GM21526 (cell line): Measurements from ENCODE around the gene HSFX4.
"Not testable (repeated sequence)": the region's sequence is repeated elsewhere in the genome, so short reads cannot be mapped to it uniquely, and the experiment has no call there.

Experiments used
- ATAC-seq: cut with Tn5 transposase; IDR thresholded peaks from one replicate; pipeline ENCODE4 v1.9.1; 2021; ENCODE audit warnings: moderate library complexity; ENCODE audit not compliant: unreplicated experiment, low FRiP score

The HSFX4 gene

GRCh38 chrX:149937328-149937727 is 8.0 kb downstream of the HSFX4 start:
- not testable (repeated sequence) for ATAC-seq

DNA sequence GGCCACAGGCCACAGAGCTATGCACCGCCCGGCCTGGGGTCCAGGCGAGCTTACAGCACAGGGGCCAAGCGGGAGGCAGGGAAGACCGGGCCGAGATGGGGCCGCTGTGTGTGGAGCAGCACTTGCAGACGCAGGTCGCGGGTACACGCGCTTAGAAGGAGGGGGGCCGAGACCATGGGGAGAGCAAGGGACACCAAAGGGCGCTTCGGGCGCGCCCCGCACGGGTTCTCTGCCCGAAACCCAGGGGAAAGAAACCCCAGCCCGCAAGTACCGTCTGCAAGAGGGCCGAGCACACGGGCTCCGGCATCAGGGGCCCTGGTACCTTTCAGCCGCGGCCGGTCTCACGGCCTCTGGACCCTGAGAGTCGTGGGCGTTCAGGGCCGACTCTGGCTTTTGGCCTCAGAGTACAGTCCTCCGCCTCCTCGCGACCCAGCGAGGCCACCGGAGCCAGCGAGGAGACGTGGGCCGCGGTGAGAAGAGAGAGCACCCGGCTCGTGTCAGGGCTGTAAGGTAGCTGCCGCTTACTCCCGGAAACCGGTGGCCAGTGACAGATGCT is 8.6 kb downstream of the HSFX4 start:
- peak; percentile 0 for ATAC-seq

DNA sequence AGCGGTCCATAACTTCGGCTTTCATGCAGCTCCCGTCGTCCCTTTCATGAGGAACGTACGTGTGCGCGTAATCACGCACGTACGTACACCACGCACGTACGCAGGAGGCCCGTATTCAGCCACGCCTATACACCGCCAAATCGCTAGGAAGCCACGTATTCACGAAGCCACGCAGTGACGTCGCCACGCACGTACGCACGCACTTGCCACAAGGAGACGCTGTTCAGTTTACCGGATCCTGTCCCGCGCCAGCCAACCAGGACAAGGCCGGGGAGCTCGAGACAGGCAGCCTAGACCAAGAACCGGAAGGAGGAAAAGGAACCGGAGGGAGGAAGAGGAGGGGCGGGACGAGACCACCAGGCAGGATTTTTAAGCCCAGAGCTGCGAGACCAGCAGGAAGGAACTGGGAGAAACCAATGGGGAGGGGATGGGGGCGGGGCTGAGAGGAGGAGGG is 9.1 kb downstream of the HSFX4 start, which contains the start of gene EOLA2:
EOLA2 (minus strand) TSS at position 65 of the 454 bp plus-strand sequence. CDS start 4,617 bp downstream, outside the sequence.
- peak; percentile 74 for ATAC-seq

GRCh38 chrX:149938881-149939654 is 9.7 kb downstream of the HSFX4 start:
- no peak for ATAC-seq

GRCh38 chrX:149939655-149939904 is 10.2 kb downstream of the HSFX4 start:
- peak; percentile 7 for ATAC-seq

- peak; percentile 46 for ATAC-seq
Measured at GRCh38 chrX:149939905-149940673, 10.7 kb downstream of the HSFX4 start.

DNA sequence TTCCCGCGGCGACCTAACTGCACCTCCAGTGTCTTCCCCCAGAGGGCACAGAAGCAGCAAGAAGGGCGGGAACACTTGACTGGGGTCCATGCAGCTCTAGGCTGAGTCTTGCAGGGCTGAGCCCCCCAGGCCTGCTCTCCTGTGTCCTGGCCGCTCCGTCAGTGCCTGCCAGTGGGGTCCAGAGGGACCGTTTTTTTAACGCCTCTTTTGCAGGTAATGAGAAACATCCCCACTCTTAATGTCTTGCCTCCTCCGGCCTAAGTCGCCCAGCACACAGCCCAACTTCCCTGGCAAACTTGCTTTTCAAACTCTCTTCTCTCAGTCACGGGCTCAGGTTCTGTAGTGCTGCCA is 11.3 kb downstream of the HSFX4 start:
- not testable (repeated sequence) for ATAC-seq

DNA sequence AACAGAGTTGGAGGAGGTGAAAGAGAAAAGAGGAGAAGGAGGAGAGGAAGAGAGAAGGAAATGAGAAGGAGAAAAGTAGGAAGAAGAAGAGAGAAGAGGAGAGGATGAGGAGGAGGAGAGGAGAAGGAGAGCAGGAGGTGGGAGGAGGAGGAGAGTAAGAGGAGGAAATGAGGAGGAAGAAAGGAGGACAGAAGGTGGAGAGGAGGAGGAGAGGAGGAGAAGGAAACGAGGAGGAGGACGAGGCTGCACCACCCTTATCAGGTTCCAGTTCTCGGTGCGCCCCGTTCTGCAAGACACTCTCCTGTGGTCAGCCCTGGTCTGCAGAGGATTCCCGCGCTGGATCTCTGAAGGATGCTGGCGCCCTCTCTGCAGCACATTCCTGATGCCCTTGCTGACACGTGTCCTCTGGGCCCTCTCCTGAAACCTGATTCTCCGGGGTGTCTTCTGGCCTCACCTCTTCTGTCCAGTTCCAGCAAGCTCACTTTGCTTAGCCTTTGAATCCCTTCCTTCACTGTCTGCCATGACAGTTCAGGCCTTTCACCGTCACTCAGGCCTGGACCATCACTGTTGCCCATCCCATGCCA is 15.8 kb downstream of the HSFX4 start:
- ATAC-seq, result not testable (repeated sequence)

- ATAC-seq, result not testable (repeated sequence)
Measured at GRCh38 chrX:149945820-149946219, 16.4 kb downstream of the HSFX4 start.

- ATAC-seq, result not testable (repeated sequence)
Measured at GRCh38 chrX:149946932-149947331, 17.6 kb downstream of the HSFX4 start.

- no peak for ATAC-seq
Measured at GRCh38 chrX:149948016-149948415, 18.6 kb downstream of the HSFX4 start.

GRCh38 chrX:149949743-149950436 is 20.5 kb downstream of the HSFX4 start:
- no peak for ATAC-seq

DNA sequence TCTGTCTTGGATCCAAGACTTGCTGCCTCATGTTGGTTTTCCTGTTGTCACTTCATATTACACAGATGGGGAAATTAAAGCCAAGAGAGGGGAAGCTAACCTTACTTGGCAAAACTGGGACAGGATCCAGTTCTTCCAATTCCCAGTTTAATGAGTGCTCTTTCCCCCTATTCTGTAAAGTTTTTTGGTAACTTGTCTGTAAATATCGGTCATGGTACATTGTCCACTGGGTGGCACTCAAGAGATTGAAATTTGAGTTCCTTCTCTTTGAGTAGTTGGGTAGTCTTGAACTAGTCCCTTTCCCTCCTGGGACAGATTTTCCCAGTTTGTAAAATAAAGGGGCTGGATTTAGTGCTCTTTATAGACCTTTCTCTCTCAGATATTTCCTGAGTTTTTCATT is 21.3 kb downstream of the HSFX4 start:
- ATAC-seq, result no peak

- ATAC-seq, result no peak
Measured at GRCh38 chrX:149961572-149961971, 32.2 kb downstream of the HSFX4 start.

DNA sequence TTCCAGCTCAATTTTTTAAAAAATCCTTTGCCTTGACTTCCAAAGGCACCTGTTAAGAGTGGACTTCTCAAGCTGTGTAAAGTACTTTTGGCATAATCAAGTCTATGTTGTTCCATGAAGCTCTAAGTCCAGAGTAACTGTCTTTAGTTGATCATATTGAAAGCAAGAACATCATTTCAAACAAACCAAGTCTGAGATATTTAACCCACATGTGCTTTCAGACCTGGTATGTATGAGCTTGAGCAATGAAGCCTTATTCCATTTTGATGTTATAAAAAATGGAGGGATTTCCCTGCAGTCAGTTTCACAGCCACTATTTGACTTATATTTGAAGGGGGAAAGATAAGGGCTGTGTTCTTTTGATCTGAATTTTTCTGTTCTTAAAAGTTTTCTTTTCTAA is 32.6 kb downstream of the HSFX4 start:
- no peak for ATAC-seq

DNA sequence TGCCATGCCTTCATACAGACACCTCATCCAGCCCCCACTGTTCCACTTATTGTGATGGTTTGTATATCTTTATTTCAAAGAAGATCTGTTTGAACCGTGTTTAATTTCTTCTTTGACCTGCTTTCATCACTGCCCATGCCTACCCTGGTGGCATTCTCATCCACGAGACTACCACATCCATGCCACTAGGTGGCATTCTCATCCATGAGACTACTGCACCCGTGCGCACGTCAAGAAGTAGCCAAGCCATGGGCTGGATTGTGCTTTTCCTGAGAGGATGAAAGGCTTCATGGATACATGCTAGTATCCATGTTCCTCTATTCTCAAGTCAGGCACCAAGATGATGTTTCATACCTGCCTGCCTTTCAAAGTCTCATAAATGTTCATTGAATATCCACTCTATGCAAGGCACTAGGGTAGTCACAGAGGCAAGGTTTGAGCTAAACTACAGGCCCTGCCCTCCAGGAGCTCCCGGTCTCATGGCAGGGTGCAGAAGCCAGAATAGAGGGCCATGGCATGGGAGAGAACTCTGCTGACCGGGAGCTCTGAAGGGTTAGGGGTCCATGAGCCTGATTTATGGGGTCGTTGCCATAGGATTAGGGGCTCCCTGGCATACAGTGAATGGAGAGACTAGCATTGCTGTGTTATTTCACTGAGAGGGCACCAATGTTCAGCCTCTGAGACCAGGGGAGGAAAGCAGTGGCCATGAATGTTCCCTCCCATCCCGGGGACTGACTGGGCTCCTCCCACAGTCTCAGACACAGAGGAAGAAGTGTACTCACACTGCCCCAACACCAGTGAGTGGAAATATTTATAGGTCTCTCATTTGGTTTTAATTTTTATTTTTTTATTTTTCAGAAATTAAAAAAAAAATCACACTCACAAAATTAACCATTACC is 33.7 kb downstream of the HSFX4 start:
- ATAC-seq, result peak; percentile 90

- no peak for ATAC-seq
Measured at GRCh38 chrX:149979126-149979644, 49.8 kb downstream of the HSFX4 start.
